ENCODE measurements around the gene PCSK5. TPM values are rescaled to one million over a fixed set of nuclear protein-coding genes. Genes with fewer than 3 reads are reported as not detected.

The PCSK5 gene
- polyA plus RNA-seq, 1 experiment = 1.6 TPM

GRCh38 chr9:76023715-76024195 is 133.3 kb downstream of the PCSK5 start:
- POLR2A ChIA-PET = no interaction called here
- Histone ChIP-seq H3K27ac (ENCODE audit: low read depth, low read length) (no peak overlapping the region), H3K9me3 (ENCODE audit: control insufficient read depth, insufficient read depth, low read length) (no peaks in the 10 kb centered on the region), H3K27me3 (ENCODE audit: control insufficient read depth, insufficient read depth, low read length) (no peaks in the 10 kb centered on the region), H3K4me3 (ENCODE audit: low read depth, low read length) (no peak overlapping the region)
- CTCF ChIA-PET = no interaction called here
- no peak for TF ChIP-seq CTCF (IDR thresholded peaks at IDR 0.05; ENCODE audit: low read depth, low read length)
- no peak for DNase-seq (ENCODE audit: low read depth, low spot score)

GRCh38 chr9:76025286-76025685 is 134.8 kb downstream of the PCSK5 start:
- CTCF ChIA-PET = no interaction called here
- Histone ChIP-seq H3K27ac (ENCODE audit: low read depth, low read length) (no peak overlapping the region), H3K27me3 (ENCODE audit: control insufficient read depth, insufficient read depth, low read length) (no peaks in the 10 kb centered on the region), H3K4me3 (ENCODE audit: low read depth, low read length) (no peak overlapping the region), H3K9me3 (ENCODE audit: control insufficient read depth, insufficient read depth, low read length) (no peaks in the 10 kb centered on the region)
- POLR2A ChIA-PET = no interaction called here
- no peak for DNase-seq (ENCODE audit: low read depth, low spot score)
- no peak for TF ChIP-seq CTCF (IDR thresholded peaks at IDR 0.05; ENCODE audit: low read depth, low read length)

- no peak for TF ChIP-seq CTCF (IDR thresholded peaks at IDR 0.05; ENCODE audit: low read depth, low read length)
- Histone ChIP-seq H3K9me3 (ENCODE audit: control insufficient read depth, insufficient read depth, low read length) (no peaks in the 10 kb centered on the region), H3K27me3 (ENCODE audit: control insufficient read depth, insufficient read depth, low read length) (no peaks in the 10 kb centered on the region), H3K4me3 (ENCODE audit: low read depth, low read length) (no peak overlapping the region), H3K27ac (ENCODE audit: low read depth, low read length) (no peak overlapping the region)
- POLR2A ChIA-PET = no interaction called here
- DNase-seq (ENCODE audit: low read depth, low spot score) = no peak
- CTCF ChIA-PET = no interaction called here
These were observed 136.3 kb downstream of the PCSK5 start for GRCh38 chr9:76026796-76027195.

GRCh38 chr9:76027416-76027815 is 136.9 kb downstream of the PCSK5 start:
- Histone ChIP-seq H3K27me3 (ENCODE audit: control insufficient read depth, insufficient read depth, low read length) (no peaks in the 10 kb centered on the region), H3K4me3 (ENCODE audit: low read depth, low read length) (no peak overlapping the region), H3K27ac (ENCODE audit: low read depth, low read length) (no peak overlapping the region), H3K9me3 (ENCODE audit: control insufficient read depth, insufficient read depth, low read length) (no peaks in the 10 kb centered on the region)
- TF ChIP-seq CTCF (IDR thresholded peaks at IDR 0.05; ENCODE audit: low read depth, low read length) = no peak
- ChIA-PET CTCF (no interaction called here), POLR2A (no interaction called here)
- no peak for DNase-seq (ENCODE audit: low read depth, low spot score)

- H3K27ac ChIP-seq (ENCODE audit: low read depth, low read length) = no peak overlapping the region
- POLR2A ChIA-PET = no interaction called here
- H3K4me3 ChIP-seq (ENCODE audit: low read depth, low read length) = no peak overlapping the region
- H3K27me3 ChIP-seq (ENCODE audit: control insufficient read depth, insufficient read depth, low read length) = no peaks in the 10 kb centered on the region
- DNase-seq (ENCODE audit: low read depth, low spot score) = no peak
- no peaks in the 10 kb centered on the region for H3K9me3 ChIP-seq (ENCODE audit: control insufficient read depth, insufficient read depth, low read length)
- no peak for TF ChIP-seq CTCF (IDR thresholded peaks at IDR 0.05; ENCODE audit: low read depth, low read length)
- CTCF ChIA-PET = no interaction called here
These were observed 137.4 kb downstream of the PCSK5 start for GRCh38 chr9:76027861-76028260.
